Pancreas (tissue), 10 donors: ENCODE data around the gene PPTC7. TPM values are rescaled to one million over a fixed set of nuclear protein-coding genes. Genes with fewer than 3 reads are reported as not detected.
"Not testable (repeated sequence)": the region's sequence is repeated elsewhere in the genome, so short reads cannot be mapped to it uniquely, and the experiment has no call there.

ENCODE experiments used
- ATAC-seq, 4 donors: fragments of 200-7000 bp; cut with Tn5 transposase; one replicate each; pipeline versions ENCODE4 v1.8.0 to v1.9.1; 2020; ENCODE audit warnings: mild to moderate bottlenecking in 4 of 4, moderate library complexity in 4 of 4
- DNase-seq, 6 donors: peaks; one replicate each; pipeline ENCODE4 v3.0.0-alpha.2; 2020
- FAIRE-seq: peaks from 2 replicates; lab custom pipeline; 2012; peaks lifted over from hg19 to GRCh38; lab: Jason Lieb, UNC
- H3K27ac ChIP-seq, 4 donors: fragments of 200-600 bp; sonication (generic); 1 replicate in 3 of 4; 2 replicates in 1 of 4; pipeline versions ENCODE4 v1.5.0 to v1.8.0; 2020
- H3K27me3 ChIP-seq, 4 donors: fragments of 200-600 bp; one replicate each; pipeline ENCODE4 v1.8.0; 2021
- H3K36me3 ChIP-seq, 3 donors: fragments of 200-600 bp; sonication (generic) in 1 of 3; one replicate each; pipeline versions ENCODE4 v1.5.0 to v1.8.0; 2020 to 2021
- H3K4me1 ChIP-seq, 3 donors: fragments of 200-600 bp; one replicate each; pipeline ENCODE4 v1.8.0; 2021
- H3K4me3 ChIP-seq, 4 donors: fragments of 200-600 bp; sonication (generic) in 2 of 4; one replicate each; pipeline versions ENCODE4 v1.5.0 to v1.8.0; 2020 to 2021
- H3K9me3 ChIP-seq, 4 donors: fragments of 200-600 bp; one replicate each; pipeline ENCODE4 v1.8.0; 2021
- CTCF ChIP-seq, 4 donors: fragments of 200-600 bp; sonication (generic) in 3 of 4; IDR thresholded peaks; one replicate each; pipeline versions ENCODE4 v1.5.0 to v1.8.0; 2021; ENCODE audit warnings: antibody characterized with exemption in 4 of 4
- WGBS, 2 donors: extraction: QIAGEN DNeasy Blood & Tissue Kit; methylation state at CpG; one replicate each; pipeline ENCODE4 v1.1.7; 2013; 5-methylcytosine and 5-hydroxymethylcytosine counted together
- intact Hi-C, 3 donors: fragments of 100-400 bp; cut with DNase I; formaldehyde crosslinking; loops; one replicate each; pipeline versions ENCODE4 v1.11.1 to v1.14.2; 2022
- polyA plus RNA-seq, 2 donors: library from polyadenylated mRNA; stranded (reverse); fragments of 200-250 nt; gene quantifications; one replicate each; pipeline ENCODE4 v1.2.3, GENCODE V29; 2013
- total RNA-seq, 6 donors: library from RNA; stranded (reverse); fragmentation: NEBNext Ultra II Directional in 4 of 6; extraction: Animal tissue kit (Norgen Biotek cat#: 25700) in 4 of 6; gene quantifications; one replicate each; pipeline versions ENCODE4 v1.2.1 to v1.2.4, GENCODE V29; 2021 to 2023
- donor health status: healthy with polysubstance abuse.
- donor health status: DM: no; HTN: no; CAD: no; lungs with moderate emphysema.
- donor health status: DM: no; HTN: no; CAD: no.
- donor health status: control.
- donor health status: control.
- donor health status: Bipolar disorder and iron deficiency.
- donor health status: DM: yes; HTN: yes; CAD: no.
- donor health status: DM: no; HTN: no; CAD: no.
- donor health status: DM: no; HTN: no; CAD: no.
- donor health status: DM: yes; HTN: yes; CAD: no.

Gene PPTC7
- total and polyA plus RNA-seq, 8 donors, result 2.2 to 9.0 (median 5.8) TPM

DNA sequence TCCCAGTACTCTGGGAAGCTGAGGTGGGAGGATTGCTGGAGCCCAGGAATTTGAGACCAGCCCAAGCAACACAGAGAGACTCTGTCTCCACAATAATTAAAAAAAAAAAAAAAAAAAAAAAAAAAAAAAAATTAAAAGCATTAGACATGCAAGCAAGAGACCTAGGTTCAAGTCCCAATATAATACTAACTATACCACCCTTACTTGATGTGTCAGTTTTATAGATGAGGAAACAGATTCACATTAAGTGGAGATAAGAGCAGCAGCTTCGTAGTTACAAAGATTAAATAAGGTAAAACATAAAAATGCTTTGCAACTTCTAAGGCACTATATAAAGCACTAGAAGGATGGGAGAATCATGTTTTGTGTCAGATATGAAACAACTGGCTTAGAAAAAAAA lies 9.1 kb downstream of the PPTC7 start:
- no peak overlapping the region for H3K4me3 ChIP-seq
- no peaks in the 10 kb centered on the region for H3K36me3 ChIP-seq
- H3K27me3 ChIP-seq, result no peaks in the 10 kb centered on the region
- intact Hi-C loops, result no loop called here
- WGBS, 2 donors, result 29 to 58% methylated on average over 1 of the region's 1 CpG
- DNase-seq (no peak), FAIRE-seq (no peak), ATAC-seq (no peak)
- peaks cover 0 to 34% (median 17%) of the 10 kb centered on the region in 3 donors for H3K4me1 ChIP-seq
- H3K9me3 ChIP-seq, result no peaks in the 10 kb centered on the region
- H3K27ac ChIP-seq, result no peak overlapping the region
- no peak for TF ChIP-seq CTCF (IDR thresholded peaks at IDR 0.05)

GRCh38 chr12:110570798-110571197 lies 12.3 kb downstream of the PPTC7 start:
- ATAC-seq, intact Hi-C loops, DNase-seq, H3K27me3 ChIP-seq, H3K9me3 ChIP-seq, H3K36me3 ChIP-seq, H3K4me3 ChIP-seq, H3K27ac ChIP-seq, FAIRE-seq: not testable (repeated sequence)
- H3K4me1 ChIP-seq, result peaks cover 10 to 26% (median 19%) of the 10 kb centered on the region in 3 donors
- 97% methylated on average over 16 of the region's 16 CpGs for WGBS, 2 donors

DNA sequence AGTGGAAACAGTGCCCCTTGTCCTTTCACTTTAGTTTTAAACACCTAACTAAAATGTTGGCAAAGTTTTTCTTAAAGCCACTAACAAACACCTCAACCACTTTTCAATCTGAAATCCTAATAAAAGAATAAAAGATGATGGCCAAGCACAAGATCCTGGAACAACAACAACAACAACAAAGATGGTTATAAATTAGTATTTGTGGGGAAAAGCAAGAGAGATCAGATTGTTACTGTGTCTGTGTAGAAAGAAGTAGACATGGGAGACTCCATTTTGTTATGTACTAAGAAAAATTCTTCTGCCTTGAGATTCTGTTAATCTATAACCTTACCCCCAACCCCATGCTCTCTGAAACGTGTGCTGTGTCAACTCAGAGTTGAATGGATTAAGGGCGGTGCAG lies 13.3 kb downstream of the PPTC7 start:
- intact Hi-C loops, result not testable (repeated sequence)
- WGBS, 2 donors, result no CpG with 5 or more reads among the region's 2 CpGs

DNA sequence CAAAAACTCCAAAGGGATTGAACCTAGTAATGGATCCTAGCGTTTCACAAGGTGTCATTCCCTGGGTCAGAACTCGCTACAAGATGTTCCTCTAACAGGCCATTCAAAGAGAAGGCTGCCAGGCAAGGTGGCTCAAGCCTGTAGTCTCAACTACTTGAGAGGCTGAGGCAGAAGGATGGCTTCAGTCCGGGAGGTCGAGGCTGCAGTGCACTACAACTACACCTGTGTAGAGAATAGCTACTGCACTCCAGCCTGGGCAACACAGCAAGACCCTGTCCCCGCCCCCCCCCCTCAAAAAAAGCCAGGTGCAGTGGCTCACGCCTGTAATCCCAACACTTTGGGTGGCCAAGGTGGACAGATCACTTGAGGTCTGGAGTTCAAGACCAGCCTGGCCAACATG lies 14.4 kb downstream of the PPTC7 start:
- H3K27me3 ChIP-seq, result no peaks in the 10 kb centered on the region
- ATAC-seq (no peak), FAIRE-seq (no peak), DNase-seq (no peak)
- intact Hi-C loops, result no loop called here
- 96 to 99% methylated on average over 6 of the region's 6 CpGs for WGBS, 2 donors
- peaks cover 15 to 29% (median 26%) of the 10 kb centered on the region in 3 donors for H3K4me1 ChIP-seq
- H3K36me3 ChIP-seq, result no peaks in the 10 kb centered on the region
- no peak overlapping the region for H3K27ac ChIP-seq
- no peaks in the 10 kb centered on the region for H3K9me3 ChIP-seq
- H3K4me3 ChIP-seq, result no peak overlapping the region
- TF ChIP-seq CTCF (IDR thresholded peaks at IDR 0.05), result no peak

More for the DNA sequence above, 13.3 kb downstream of the PPTC7 start:
- FAIRE-seq, ATAC-seq, H3K27ac ChIP-seq, DNase-seq, H3K4me3 ChIP-seq, H3K27me3 ChIP-seq, H3K36me3 ChIP-seq, H3K9me3 ChIP-seq: not testable (repeated sequence)
- peaks cover 15 to 27% (median 19%) of the 10 kb centered on the region in 3 donors for H3K4me1 ChIP-seq

- Histone ChIP-seq H3K27me3 (no peaks in the 10 kb centered on the region), H3K27ac (peak overlapping the region in 1 of 4 donors; percentile 45), H3K9me3 (no peaks in the 10 kb centered on the region), H3K36me3 (no peaks in the 10 kb centered on the region), H3K4me3 (no peak overlapping the region), H3K4me1 (peaks cover 19 to 42% (median 34%) of the 10 kb centered on the region in 3 donors)
- FAIRE-seq, result no peak
- ATAC-seq, result no peak
- no peak for TF ChIP-seq CTCF (IDR thresholded peaks at IDR 0.05)
- no peak for DNase-seq
- intact Hi-C loops, result no loop called here
- WGBS, 2 donors, result 93 to 97% methylated on average over 5 of the region's 5 CpGs
Measured at GRCh38 chr12:110566993-110567392, 16.1 kb downstream of the PPTC7 start.
